WTC11 (cell line): ENCODE measurements around the gene ZBTB24. TPM values are rescaled to one million over a fixed set of nuclear protein-coding genes. Genes with fewer than 3 reads are reported as not detected.

Experiments
- ATAC-seq: fragments of 200-7000 bp; cut with Tn5 transposase; 2 replicates; pipeline ENCODE4 v1.10.0; 2021; ENCODE audit warnings: mild to moderate bottlenecking, moderate library complexity
- CTCF ChIA-PET: fragments of 300-600 bp; sonication (Branson Sonifier 250); formaldehyde crosslinking; loops from one replicate; lab custom pipeline; 2021; ENCODE audit warnings: antibody characterized with exemption; lab: Charles Lee
- POLR2A ChIA-PET: fragments of 350-600 bp; sonication (Branson Sonifier 250); formaldehyde crosslinking; loops from one replicate; lab custom pipeline; 2021; ENCODE audit warnings: antibody characterized with exemption; lab: Charles Lee
- DNase-seq: peaks from one replicate; pipeline ENCODE4 v3.0.0; 2021; ENCODE audit warnings: low spot score
- H3K27ac Mint-ChIP-seq: 2 replicates; pipeline ENCODE4 v1.8.0; 2021; ENCODE audit warnings: mixed read lengths
- H3K27me3 Mint-ChIP-seq: 2 replicates; pipeline ENCODE4 v1.8.0; 2021; ENCODE audit warnings: low read depth, mild to moderate bottlenecking, moderate library complexity, mixed read lengths
- H3K36me3 Mint-ChIP-seq: 2 replicates; pipeline ENCODE4 v1.8.0; 2021; ENCODE audit warnings: mixed read lengths
- H3K4me1 Mint-ChIP-seq: 2 replicates; pipeline ENCODE4 v1.8.0; 2022; ENCODE audit warnings: mixed read lengths
- H3K4me3 Mint-ChIP-seq: 2 replicates; pipeline ENCODE4 v1.8.0; 2021; ENCODE audit warnings: mild to moderate bottlenecking, moderate library complexity, mixed read lengths
- H3K9me3 Mint-ChIP-seq: 2 replicates; pipeline ENCODE4 v1.8.0; 2021; ENCODE audit warnings: mixed read lengths
- CREB1 ChIP-seq: sonication (generic); formaldehyde crosslinking; IDR thresholded peaks from 2 replicates; pipeline ENCODE4 v1.8.0; 2023; ENCODE audit warnings: mild to moderate bottlenecking, missing genetic modification reagents
- CREM ChIP-seq: sonication (generic); formaldehyde crosslinking; IDR thresholded peaks from 2 replicates; pipeline ENCODE4 v1.8.1; 2022; ENCODE audit warnings: mild to moderate bottlenecking, missing genetic modification reagents, moderate library complexity
- EMX1 ChIP-seq: fragments of 250-450 bp; sonication (Bioruptor Pico); IDR thresholded peaks from 2 replicates; pipeline ENCODE4 v1.8.0; 2021; ENCODE audit warnings: mild to moderate bottlenecking
- ESRRA ChIP-seq: sonication (generic); formaldehyde crosslinking; IDR thresholded peaks from 2 replicates; pipeline ENCODE4 v1.8.1; 2022; ENCODE audit warnings: mild to moderate bottlenecking, missing genetic modification reagents, borderline replicate concordance
- FOXP1 ChIP-seq: sonication (generic); formaldehyde crosslinking; IDR thresholded peaks from 2 replicates; pipeline ENCODE4 v1.8.0; 2022; ENCODE audit warnings: missing genetic modification reagents, mild to moderate bottlenecking, moderate library complexity, borderline replicate concordance
- GABPB1 ChIP-seq: sonication (generic); formaldehyde crosslinking; IDR thresholded peaks from 2 replicates; pipeline ENCODE4 v1.8.1; 2023; ENCODE audit warnings: mild to moderate bottlenecking, missing genetic modification reagents
- GRHL2 ChIP-seq: fragments of 250-450 bp; sonication (Bioruptor Pico); IDR thresholded peaks from 2 replicates; pipeline ENCODE4 v1.8.0; 2022; ENCODE audit warnings: mild to moderate bottlenecking, moderate library complexity; ENCODE audit not compliant: insufficient replicate concordance, severe bottlenecking
- HMGA2 ChIP-seq: fragments of 250-450 bp; sonication (Bioruptor Pico); IDR thresholded peaks from 2 replicates; pipeline ENCODE4 v1.4.0; 2021; ENCODE audit warnings: mild to moderate bottlenecking, moderate library complexity
- MYBL2 ChIP-seq: sonication (generic); formaldehyde crosslinking; IDR thresholded peaks from 2 replicates; pipeline ENCODE4 v1.8.1; 2023; ENCODE audit warnings: mild to moderate bottlenecking, moderate library complexity, missing genetic modification reagents
- OVOL2 ChIP-seq: fragments of 250-450 bp; sonication (Bioruptor Pico); IDR thresholded peaks from 2 replicates; pipeline ENCODE4 v1.9.0; 2021; ENCODE audit warnings: mild to moderate bottlenecking, borderline replicate concordance
- RELA ChIP-seq: sonication (generic); formaldehyde crosslinking; IDR thresholded peaks from 2 replicates; pipeline ENCODE4 v1.8.1; 2022; ENCODE audit warnings: missing genetic modification reagents, mild to moderate bottlenecking, borderline replicate concordance
- TP53 ChIP-seq: sonication (generic); formaldehyde crosslinking; IDR thresholded peaks from 2 replicates; pipeline ENCODE4 v1.8.1; 2023; ENCODE audit warnings: mild to moderate bottlenecking, missing genetic modification reagents
- ZNF121 ChIP-seq: sonication (generic); formaldehyde crosslinking; IDR thresholded peaks from 2 replicates; pipeline ENCODE4 v1.8.0; 2023; ENCODE audit warnings: missing genetic modification reagents
- ZNF219 ChIP-seq: sonication (generic); formaldehyde crosslinking; IDR thresholded peaks from 2 replicates; pipeline ENCODE4 v1.8.0; 2023; ENCODE audit warnings: missing genetic modification reagents, mild to moderate bottlenecking, borderline replicate concordance
- ZNF263 ChIP-seq: sonication (generic); formaldehyde crosslinking; IDR thresholded peaks from 2 replicates; pipeline ENCODE4 v1.8.1; 2022; ENCODE audit warnings: low read depth, mild to moderate bottlenecking, moderate library complexity, missing genetic modification reagents
- total RNA-seq: library from RNA; stranded (reverse); gene quantifications from 3 replicates; pipeline ENCODE4 v1.2.3, GENCODE V29; 2021
- TF ChIP-seq, protein P1 (sequence below): sonication (generic); formaldehyde crosslinking; IDR thresholded peaks from 2 replicates; pipeline ENCODE4 v1.8.0; 2023; ENCODE audit warnings: missing genetic modification reagents, mild to moderate bottlenecking, borderline replicate concordance
- TF ChIP-seq, protein P2 (sequence below): sonication (generic); formaldehyde crosslinking; IDR thresholded peaks from 2 replicates; pipeline ENCODE4 v1.8.1; 2023; ENCODE audit warnings: mild to moderate bottlenecking, missing genetic modification reagents, moderate library complexity
- TF ChIP-seq, protein P3 (sequence below): fragments of 250-450 bp; sonication (Bioruptor Pico); IDR thresholded peaks from 2 replicates; pipeline ENCODE4 v1.9.0; 2021; ENCODE audit warnings: moderate library complexity, mild to moderate bottlenecking, inconsistent platforms, borderline replicate concordance
- TF ChIP-seq, protein P4 (sequence below): sonication (generic); formaldehyde crosslinking; IDR thresholded peaks from 2 replicates; pipeline ENCODE4 v1.8.0; 2022; ENCODE audit warnings: mild to moderate bottlenecking, missing genetic modification reagents

ZBTB24 gene
- total RNA-seq, 1 experiment from 2014 or later: 14.7 TPM

DNA sequence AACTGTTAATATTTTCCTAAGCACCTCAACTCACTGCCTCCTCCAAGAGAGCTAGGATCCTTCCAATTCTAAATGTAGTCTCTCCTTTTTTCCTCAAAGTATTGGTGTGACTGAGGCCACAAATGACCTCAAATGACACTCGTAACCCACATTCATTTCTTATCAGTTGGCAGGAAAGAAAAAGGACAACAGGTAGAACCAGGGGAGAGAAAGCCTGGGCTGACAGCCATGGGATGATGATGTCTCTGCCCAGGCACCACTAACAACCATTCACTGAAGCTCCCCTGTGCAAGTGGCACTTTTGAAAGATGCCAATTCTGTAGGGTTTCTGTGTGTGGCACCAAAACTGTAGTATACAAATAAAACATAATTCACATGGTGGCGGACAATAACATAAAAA is 7.4 kb downstream of the ZBTB24 start:
- no peaks in the 10 kb centered on the region for H3K27me3 Mint-ChIP-seq
- peaks cover 81% of the 10 kb centered on the region for H3K36me3 Mint-ChIP-seq
- H3K4me3 Mint-ChIP-seq: no peak overlapping the region
- no peak for ATAC-seq
- H3K9me3 Mint-ChIP-seq: no peaks in the 10 kb centered on the region
- H3K27ac Mint-ChIP-seq: no peak overlapping the region
- peaks cover 26% of the 10 kb centered on the region for H3K4me1 Mint-ChIP-seq
- CTCF ChIA-PET: no interaction called here
- TF ChIP-seq CREB1 (CRISPR knock-in tag): no peak
- TF ChIP-seq, protein P1, sequence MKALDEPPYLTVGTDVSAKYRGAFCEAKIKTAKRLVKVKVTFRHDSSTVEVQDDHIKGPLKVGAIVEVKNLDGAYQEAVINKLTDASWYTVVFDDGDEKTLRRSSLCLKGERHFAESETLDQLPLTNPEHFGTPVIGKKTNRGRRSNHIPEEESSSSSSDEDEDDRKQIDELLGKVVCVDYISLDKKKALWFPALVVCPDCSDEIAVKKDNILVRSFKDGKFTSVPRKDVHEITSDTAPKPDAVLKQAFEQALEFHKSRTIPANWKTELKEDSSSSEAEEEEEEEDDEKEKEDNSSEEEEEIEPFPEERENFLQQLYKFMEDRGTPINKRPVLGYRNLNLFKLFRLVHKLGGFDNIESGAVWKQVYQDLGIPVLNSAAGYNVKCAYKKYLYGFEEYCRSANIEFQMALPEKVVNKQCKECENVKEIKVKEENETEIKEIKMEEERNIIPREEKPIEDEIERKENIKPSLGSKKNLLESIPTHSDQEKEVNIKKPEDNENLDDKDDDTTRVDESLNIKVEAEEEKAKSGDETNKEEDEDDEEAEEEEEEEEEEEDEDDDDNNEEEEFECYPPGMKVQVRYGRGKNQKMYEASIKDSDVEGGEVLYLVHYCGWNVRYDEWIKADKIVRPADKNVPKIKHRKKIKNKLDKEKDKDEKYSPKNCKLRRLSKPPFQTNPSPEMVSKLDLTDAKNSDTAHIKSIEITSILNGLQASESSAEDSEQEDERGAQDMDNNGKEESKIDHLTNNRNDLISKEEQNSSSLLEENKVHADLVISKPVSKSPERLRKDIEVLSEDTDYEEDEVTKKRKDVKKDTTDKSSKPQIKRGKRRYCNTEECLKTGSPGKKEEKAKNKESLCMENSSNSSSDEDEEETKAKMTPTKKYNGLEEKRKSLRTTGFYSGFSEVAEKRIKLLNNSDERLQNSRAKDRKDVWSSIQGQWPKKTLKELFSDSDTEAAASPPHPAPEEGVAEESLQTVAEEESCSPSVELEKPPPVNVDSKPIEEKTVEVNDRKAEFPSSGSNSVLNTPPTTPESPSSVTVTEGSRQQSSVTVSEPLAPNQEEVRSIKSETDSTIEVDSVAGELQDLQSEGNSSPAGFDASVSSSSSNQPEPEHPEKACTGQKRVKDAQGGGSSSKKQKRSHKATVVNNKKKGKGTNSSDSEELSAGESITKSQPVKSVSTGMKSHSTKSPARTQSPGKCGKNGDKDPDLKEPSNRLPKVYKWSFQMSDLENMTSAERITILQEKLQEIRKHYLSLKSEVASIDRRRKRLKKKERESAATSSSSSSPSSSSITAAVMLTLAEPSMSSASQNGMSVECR (CRISPR knock-in tag): no peak
- TF ChIP-seq EMX1 (CRISPR knock-in tag): no peak
- TF ChIP-seq, protein P2, sequence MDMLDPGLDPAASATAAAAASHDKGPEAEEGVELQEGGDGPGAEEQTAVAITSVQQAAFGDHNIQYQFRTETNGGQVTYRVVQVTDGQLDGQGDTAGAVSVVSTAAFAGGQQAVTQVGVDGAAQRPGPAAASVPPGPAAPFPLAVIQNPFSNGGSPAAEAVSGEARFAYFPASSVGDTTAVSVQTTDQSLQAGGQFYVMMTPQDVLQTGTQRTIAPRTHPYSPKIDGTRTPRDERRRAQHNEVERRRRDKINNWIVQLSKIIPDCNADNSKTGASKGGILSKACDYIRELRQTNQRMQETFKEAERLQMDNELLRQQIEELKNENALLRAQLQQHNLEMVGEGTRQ (CRISPR knock-in tag): no peak
- no peak for TF ChIP-seq ZNF121
- TF ChIP-seq CREM (CRISPR knock-in tag): no peak
- TF ChIP-seq ESRRA: no peak
- no peak for TF ChIP-seq FOXP1 (CRISPR knock-in tag)
- TF ChIP-seq GABPB1: no peak
- no peak for TF ChIP-seq ZNF219 (CRISPR knock-in tag)
- TF ChIP-seq, protein P3, sequence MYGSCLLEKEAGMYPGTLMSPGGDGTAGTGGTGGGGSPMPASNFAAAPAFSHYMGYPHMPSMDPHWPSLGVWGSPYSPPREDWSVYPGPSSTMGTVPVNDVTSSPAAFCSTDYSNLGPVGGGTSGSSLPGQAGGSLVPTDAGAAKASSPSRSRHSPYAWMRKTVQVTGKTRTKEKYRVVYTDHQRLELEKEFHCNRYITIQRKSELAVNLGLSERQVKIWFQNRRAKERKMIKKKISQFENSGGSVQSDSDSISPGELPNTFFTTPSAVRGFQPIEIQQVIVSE: no peak
- TF ChIP-seq ZNF263 (CRISPR knock-in tag): no peak
- no peak for TF ChIP-seq MYBL2 (CRISPR knock-in tag)
- no peak for TF ChIP-seq OVOL2 (CRISPR knock-in tag)
- no peak for DNase-seq
- POLR2A ChIA-PET: no interaction called here

DNA sequence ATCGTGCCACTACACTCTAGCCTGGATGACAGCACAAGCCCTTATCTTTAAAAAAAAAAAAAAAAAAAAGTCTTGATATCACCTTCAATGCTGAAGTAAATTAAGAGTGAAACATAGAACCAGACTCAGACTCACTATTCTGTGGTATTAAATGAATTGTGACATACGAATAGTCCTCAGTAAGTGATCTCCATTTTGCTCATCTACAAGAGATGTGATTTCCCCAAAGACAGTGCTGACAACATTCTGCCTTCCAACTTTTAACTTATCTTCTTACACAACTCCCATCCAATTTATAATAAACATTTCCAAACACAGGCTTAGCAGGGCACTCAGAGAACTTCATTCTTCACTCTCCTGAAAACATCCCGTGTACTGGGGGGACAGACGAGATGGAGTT is 8.0 kb downstream of the ZBTB24 start:
- no peak for ATAC-seq
- H3K27me3 Mint-ChIP-seq: no peaks in the 10 kb centered on the region
- TF ChIP-seq, protein P4, sequence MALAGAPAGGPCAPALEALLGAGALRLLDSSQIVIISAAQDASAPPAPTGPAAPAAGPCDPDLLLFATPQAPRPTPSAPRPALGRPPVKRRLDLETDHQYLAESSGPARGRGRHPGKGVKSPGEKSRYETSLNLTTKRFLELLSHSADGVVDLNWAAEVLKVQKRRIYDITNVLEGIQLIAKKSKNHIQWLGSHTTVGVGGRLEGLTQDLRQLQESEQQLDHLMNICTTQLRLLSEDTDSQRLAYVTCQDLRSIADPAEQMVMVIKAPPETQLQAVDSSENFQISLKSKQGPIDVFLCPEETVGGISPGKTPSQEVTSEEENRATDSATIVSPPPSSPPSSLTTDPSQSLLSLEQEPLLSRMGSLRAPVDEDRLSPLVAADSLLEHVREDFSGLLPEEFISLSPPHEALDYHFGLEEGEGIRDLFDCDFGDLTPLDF (CRISPR knock-in tag): no peak
- no peak for TF ChIP-seq HMGA2 (CRISPR knock-in tag)
- TF ChIP-seq CREB1 (CRISPR knock-in tag): no peak
- TF ChIP-seq GRHL2: no peak
- no peak for TF ChIP-seq ZNF263 (CRISPR knock-in tag)
- TF ChIP-seq RELA (CRISPR knock-in tag): no peak
- TF ChIP-seq TP53: no peak
- peaks cover 21% of the 10 kb centered on the region for H3K4me1 Mint-ChIP-seq
- ChIA-PET POLR2A (no interaction called here), CTCF (no interaction called here)
- DNase-seq: no peak
- H3K27ac Mint-ChIP-seq: no peak overlapping the region
- no peaks in the 10 kb centered on the region for H3K9me3 Mint-ChIP-seq
- peaks cover 84% of the 10 kb centered on the region for H3K36me3 Mint-ChIP-seq
- H3K4me3 Mint-ChIP-seq: no peak overlapping the region
